Measurements from ENCODE around the gene ZFAND3.
"Not testable (repeated sequence)": the region's sequence is repeated elsewhere in the genome, so short reads cannot be mapped to it uniquely, and the experiment has no call there.

Gene ZFAND3

GRCh38 chr6:37972994-37973757 is 153.6 kb downstream of the ZFAND3 start:
- no peak for DNase-seq (ENCODE audit: low spot score)

- DNase-seq (ENCODE audit: low spot score) = no peak
Observed at GRCh38 chr6:37974381-37974780, 154.9 kb downstream of the ZFAND3 start.

DNA sequence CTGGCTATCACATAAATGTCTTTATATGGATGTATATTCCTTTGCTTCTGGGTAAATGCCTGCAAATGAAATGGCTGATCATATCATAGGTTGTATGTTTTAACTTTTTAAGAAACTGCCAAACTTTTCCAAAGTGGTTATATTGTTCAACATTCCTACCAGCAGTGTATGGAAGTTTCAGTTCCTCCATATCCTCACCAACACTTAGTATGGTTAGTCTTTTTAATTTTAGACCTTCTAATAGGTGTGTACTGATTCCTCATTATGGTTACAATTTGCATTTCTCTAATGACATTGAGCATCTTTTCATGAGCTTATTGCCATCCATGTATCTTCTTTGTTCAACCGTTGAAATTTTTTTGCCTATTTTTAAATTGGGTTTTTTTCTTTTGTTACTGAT is 155.4 kb downstream of the ZFAND3 start:
- DNase-seq (ENCODE audit: low spot score) = no peak

GRCh38 chr6:37977715-37978114 is 158.2 kb downstream of the ZFAND3 start:
- DNase-seq (ENCODE audit: low spot score) = no peak

GRCh38 chr6:37979392-37980221 is 160.1 kb downstream of the ZFAND3 start:
- no peak for DNase-seq (ENCODE audit: low spot score)

DNA sequence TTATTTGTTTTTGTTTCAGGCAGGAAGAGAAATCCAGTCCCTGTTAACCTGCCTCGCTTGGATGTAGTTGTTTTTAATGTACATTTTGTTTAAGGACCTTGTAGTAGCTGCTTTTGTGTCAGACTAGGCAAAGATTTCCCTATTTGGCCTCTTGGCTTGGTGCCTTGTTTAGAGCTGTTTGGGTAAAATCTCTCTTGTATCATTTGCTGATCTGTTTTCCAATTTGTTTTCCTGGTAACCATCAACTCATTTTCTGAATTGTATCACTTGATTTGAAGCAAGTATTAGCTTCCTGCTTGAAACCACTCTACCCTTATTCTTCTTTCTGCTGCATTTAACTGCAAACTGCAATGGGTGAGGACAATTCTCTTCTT is 160.7 kb downstream of the ZFAND3 start:
- no peak for DNase-seq (ENCODE audit: low spot score)

DNA sequence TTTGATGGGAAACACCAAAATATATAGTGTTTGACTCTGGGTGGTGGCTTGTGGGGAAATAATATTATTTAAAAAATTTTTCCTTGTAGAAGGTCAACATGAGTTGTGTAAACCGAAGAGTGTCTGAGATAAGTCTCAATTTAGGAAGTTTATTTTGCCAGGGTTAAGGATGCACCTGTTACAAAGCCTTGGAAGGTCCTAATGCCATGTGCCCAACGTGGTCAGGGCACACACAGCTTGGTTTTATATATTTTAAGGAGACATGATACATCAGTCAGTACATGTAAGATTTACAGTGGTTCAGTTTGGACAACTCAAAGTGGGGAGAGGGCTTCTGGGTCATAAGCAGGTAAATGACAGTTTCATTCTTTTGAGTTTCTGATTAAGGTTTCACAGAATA is 162.1 kb downstream of the ZFAND3 start:
- no peak for DNase-seq (ENCODE audit: low spot score)

GRCh38 chr6:37982317-37982716 is 162.8 kb downstream of the ZFAND3 start:
- DNase-seq (ENCODE audit: low spot score) = no peak

DNA sequence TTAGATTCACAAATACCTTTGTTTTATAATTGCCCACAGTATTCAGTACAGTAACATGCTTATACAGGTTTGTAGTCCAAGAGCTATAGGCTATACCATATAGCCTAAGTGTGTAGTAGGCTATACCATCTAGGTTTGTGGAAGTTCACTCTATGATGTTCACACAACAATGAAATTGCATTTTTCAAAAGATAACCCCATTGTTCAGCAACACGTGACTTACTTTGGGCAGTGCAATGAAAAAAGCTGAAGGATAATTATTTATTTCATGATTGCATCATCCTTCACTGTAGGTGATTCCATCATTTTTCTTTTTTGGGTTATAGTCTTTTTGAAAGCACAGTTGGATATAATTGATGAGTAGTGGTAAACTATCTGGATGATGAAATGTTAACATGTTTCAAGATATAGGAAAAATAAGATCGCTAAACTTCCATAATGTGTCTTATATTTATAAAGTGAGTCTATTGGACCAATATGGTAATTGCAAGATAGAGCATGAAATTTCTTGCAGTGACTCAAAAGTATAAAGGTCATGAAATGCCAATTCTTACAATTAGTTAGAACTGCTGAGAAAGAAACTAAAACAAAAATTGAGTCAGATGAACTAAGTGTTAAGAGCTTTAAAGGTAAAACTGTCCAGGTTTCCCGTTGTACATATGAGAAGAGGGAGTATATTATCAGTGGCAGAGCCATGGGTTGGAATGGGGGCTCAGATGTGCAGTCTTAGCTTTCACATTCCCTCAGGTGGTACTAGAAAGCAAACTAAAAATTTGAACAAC is 164.4 kb downstream of the ZFAND3 start:
- no peak for DNase-seq (ENCODE audit: low spot score)

DNA sequence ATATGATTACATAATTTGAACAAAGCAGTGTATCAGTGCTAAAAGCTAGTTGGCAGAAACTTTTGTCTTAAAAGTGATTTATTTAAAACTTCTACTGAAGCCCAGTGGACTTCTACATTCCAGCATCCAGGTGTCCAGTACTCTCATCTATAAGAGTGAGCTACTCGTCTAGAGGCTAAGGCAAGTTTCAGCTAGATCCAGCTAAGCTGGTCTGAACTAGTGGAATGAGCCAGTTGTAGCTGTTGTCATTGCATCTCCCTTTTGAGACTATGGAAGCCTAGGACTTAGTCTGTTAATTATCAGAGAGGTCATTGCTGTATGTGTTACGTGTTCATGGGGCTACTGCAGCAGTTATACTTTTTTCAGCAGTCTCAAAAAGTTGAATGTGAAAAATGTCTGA is 165.1 kb downstream of the ZFAND3 start:
- DNase-seq (ENCODE audit: low spot score) = no peak

- no peak for DNase-seq (ENCODE audit: low spot score)
Observed at GRCh38 chr6:37985355-37985754, 165.8 kb downstream of the ZFAND3 start.

DNA sequence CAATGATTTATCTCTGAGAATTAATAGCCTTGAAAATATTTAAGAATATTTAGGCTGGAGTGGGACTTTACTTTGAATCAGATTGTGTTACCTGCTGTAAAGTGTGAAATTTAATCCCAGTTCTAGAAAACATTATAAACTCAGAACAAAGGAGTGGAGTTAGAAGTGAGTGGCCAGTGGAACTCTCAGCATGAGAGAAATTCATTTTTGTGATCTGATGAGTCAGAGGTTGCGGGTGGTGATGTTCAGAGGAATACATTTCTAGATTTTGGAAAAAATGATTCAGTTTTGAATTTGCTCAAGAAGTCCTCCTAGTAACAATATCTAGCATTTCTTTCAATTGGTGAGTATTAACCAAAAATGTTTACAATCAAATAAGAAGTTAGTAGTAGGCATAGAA is 167.5 kb downstream of the ZFAND3 start:
- no peak for DNase-seq (ENCODE audit: low spot score)

DNA sequence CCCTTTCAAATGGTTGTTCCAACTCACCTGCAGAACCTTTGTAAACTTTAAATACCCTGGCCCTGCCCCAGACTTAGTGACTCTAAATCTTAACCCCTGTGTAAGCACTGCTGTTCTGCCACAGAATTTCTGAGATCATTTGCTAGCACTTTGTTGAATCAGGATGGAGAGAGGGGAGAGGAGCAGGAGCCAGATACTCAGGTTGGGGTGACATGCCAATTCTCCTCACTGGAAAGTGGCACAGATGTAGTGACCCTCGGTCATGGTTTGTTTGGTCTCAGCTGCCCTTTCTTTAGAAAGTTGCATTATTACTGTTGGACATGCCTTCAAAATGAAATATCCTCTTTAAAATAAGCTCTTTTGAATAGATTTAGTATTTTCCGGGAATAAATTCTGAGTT is 168.0 kb downstream of the ZFAND3 start:
- DNase-seq (ENCODE audit: low spot score) = no peak

DNA sequence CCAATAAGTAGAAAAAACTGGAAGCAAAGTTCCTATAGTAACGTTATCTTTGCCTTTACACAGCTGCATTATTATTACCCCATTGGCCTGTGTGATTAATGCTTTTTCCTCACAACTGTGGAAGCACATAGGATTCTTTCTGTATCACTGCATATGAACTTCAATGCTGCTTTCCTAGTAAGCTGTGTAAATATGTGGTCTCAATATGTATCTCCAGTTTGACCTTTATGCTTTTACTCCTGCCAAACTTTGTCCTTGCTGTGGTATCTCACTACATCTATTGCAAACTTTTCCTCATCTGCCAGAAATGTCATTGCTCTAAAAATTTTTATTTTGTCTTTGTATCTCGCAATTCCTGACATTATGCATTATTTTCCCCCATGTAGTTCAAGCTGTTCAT is 168.6 kb downstream of the ZFAND3 start:
- no peak for DNase-seq (ENCODE audit: low spot score)

DNA sequence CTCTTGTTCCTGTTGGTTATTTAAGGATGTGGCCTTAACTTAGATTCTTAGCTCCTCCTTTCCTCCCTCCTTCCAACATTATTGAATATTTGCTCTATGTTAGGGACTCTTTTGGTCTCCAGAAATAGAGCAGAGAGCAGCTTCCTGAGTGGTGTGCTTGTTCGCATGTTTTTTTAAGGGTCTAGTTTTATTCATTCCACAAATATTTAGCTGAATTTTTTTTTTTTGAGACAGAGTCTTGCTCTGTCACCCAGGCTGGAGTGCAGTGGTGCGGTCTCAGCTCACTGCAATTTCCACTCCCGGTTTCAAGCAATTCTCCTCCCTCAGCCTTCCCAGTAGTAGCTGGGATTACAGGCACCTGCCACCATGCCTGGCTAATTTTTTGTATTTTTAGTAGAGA is 169.2 kb downstream of the ZFAND3 start:
- DNase-seq (ENCODE audit: low spot score) = no peak

- DNase-seq (ENCODE audit: low spot score) = no peak
Observed at GRCh38 chr6:37990762-37991525, 171.4 kb downstream of the ZFAND3 start.

DNA sequence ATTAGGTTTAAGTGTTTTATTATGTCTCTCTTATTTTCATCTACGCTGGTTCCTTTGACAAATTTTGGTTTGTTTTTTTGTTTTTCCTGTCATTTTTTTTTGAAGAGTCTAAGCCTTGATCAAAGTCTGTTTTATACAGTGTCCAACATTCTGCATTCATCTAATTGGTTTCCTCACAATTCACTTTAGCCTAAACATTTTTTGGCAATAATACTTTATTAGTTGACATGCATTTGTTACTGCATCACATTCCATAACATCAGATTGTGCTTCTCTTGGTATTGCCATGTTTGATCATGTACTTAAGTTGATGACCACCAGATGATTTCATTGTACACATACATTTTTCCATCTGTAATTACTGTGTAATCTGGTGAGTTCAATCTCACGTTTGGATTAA is 173.2 kb downstream of the ZFAND3 start:
- DNase-seq (ENCODE audit: low spot score) = no peak

DNA sequence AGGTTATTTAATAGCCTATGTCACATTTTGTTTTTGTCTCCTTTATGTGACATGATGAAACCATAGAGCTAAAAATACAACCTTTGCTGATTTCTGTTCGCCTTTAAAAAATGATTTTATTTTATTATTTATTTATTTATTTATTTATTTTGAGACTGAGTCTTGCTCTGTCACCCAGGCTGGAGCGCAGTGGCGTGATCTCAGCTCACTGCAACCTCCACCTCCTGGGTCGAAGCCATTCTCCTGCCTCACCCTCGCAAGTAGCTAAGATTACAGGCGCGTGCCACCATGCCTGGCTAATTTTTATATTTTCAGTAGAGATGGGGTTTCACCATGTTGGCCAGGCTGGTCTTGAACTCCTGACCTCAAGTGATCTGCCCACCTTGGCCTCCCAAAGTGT is 173.7 kb downstream of the ZFAND3 start:
- not testable (repeated sequence) for DNase-seq (ENCODE audit: low spot score)

DNA sequence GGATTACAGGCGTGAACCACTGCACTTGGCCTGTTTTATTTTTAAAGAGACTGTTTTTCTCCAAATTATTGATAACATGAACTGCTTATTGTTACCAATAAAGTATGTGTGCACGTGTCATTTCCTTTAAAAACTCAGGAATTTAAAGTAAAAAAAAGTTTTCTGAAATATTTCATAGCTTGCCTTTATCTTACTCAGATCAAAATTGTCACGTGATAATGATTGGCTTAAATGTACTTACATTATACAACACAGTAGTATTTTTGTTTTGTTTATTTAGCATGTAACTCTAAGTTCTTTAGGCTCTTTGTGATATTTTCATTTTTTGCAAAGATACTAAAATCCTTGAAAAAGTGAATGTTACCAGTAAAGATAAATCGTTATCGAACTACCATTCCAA is 174.1 kb downstream of the ZFAND3 start:
- DNase-seq (ENCODE audit: low spot score) = no peak

DNA sequence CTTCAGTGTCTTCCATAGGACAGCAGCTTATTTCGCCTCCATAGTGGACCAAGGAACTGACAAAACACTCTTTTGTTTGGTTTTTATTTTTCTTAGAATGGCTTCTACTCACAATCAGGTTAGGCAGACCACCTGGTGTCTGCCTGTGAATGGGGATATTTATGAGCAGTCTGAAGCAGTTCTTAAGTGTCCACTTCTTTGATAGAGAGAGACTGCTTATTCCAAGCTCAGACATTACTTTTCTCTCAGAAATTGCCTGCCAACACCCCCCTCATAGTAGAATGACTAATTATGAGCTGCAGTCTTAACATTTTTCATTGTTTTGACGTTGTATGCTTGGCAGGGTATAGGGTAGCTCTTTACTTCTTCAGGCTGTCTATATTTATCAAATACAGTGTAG is 174.7 kb downstream of the ZFAND3 start:
- DNase-seq (ENCODE audit: low spot score) = no peak

- DNase-seq (ENCODE audit: low spot score) = no peak
Observed at GRCh38 chr6:37998366-37998765, 178.8 kb downstream of the ZFAND3 start.

DNA sequence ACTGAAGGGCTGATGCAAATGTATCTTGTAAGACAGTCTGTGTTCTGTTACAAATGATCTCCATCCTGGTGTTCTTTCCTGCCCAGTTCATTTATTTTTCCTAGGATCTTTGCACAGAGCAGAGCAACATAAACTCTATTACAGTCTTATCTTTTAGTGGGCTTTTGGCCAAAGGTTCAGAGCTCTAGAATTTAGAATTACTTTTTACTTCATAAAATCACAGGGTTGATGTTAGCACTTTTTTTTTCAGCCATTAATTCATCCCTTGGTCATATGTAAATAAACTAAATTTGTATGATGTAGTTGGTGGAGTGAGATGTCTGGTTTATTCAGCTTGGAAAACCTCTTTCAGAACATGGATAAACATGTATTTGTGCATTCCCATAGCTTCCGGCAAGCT is 181.9 kb downstream of the ZFAND3 start:
- no peak for DNase-seq (ENCODE audit: low spot score)
